SK-N-MC (cell line): Measurements from ENCODE around the gene ZDHHC19.

Source experiments
- EZH2 ChIP-seq: fragments of 200-600 bp; sonication (generic); IDR thresholded peaks from one replicate; pipeline ENCODE4 v1.6.1; 2017; ENCODE audit warnings: antibody characterized with exemption
- FOXP2 ChIP-seq: optimal IDR thresholded peaks from 2 replicates; pipeline ENCODE3; 2011; ENCODE audit warnings: mild to moderate bottlenecking, moderate library complexity; ENCODE audit not compliant: insufficient read depth; ENCODE audit errors: extremely low read length, control extremely low read depth
- POLR2AphosphoS5 ChIP-seq: IDR thresholded peaks from 2 replicates; pipeline ENCODE4 v1.6.1; 2012; ENCODE audit warnings: mild to moderate bottlenecking, low read depth, low read length, borderline replicate concordance

DNA sequence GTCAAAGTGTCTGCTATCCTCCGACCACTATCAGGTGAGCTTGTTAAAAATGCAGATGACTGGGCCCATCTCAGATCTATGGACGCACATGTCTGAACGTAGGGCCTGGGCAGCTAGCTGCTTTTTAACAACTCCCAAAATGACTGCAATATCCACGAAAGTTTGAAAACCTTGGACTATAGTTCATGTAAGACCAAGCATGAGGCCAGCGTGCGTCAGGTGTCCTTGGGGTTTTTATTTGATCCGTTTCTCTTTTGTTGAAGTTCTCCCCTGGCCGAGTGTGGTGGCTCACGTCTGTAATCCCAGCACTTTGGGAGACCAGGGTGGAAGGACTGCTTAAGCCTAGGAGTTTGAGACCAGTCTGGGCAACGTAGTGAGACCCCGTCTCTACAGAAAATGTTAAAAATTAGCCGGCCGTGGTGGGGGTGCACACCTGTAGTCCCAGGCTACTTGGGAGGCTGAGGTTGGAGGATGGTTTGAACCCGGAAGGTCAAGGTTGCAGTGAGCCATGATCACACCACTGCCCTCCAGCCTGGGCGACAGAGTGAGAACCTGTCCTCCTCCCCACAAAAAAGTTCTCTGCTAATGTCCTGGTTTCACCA lies 14.7 kb upstream of the ZDHHC19 start:
- TF ChIP-seq POLR2AphosphoS5 = no peak
- no peak for TF ChIP-seq EZH2
- no peak for TF ChIP-seq FOXP2
